HuH-7.5 (cell line): ENCODE data around the gene TSPYL2.

ENCODE experiments used
- DNase-seq: peaks from one replicate; pipeline ENCODE4 v3.0.0; 2011; ENCODE audit warnings: low spot score

TSPYL2 gene

DNA sequence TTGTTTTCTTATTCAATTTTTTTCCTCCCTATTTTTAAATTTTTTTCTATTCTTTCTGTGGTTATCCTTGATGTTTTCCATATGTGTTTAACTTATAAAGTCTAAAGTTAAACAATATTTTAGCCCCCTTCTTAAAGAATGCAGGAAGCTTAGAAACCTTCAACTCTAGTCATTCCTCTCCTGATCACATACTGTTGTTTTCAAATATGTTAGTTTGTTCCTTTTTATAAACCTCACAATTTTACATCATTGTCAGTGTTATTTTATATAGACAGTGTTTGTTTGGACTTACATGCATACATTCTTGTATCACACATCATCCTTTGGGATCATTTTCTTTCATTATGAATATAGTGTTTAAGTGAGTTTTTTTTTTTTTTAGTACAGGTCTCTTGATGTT, 43.3 kb downstream of the TSPYL2 start:
- DNase-seq: no peak

DNA sequence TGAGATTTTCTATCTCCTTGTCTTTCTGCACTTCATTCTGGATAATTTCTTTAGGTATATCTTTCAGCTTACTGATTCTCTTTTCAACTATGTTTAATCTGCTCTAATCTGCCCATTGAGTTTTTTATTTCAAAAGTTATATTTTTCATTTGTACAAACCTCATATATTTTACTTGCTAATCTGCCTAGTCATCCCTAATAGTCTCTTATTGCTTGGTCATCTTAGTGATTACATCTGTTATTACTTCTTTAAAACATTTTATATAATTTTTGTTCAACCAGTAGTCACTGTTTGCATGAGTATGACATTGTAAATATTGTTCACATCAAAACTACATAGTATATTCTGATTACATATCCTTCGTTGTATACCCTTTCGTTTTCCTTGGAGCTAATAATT, 44.2 kb downstream of the TSPYL2 start:
- DNase-seq: no peak

- DNase-seq: no peak
These were observed 46.1 kb downstream of the TSPYL2 start for GRCh38 chrX:53128097-53128749.

- DNase-seq: no peak
These were observed 51.2 kb downstream of the TSPYL2 start for GRCh38 chrX:53133400-53133799.

- DNase-seq: no peak
These were observed 53.4 kb downstream of the TSPYL2 start for GRCh38 chrX:53135581-53135980.
